A549 treated with dexamethasone at 1 μM for 4 hours (cell line): ENCODE results near the gene ISG15. TPM values are rescaled to one million over a fixed set of nuclear protein-coding genes. Genes with fewer than 3 reads are reported as not detected.

Experiments
- total RNA-seq: library from RNA; stranded (reverse); fragments of 200-300 nt; extraction: Qiagen RNA extraction; gene quantifications from 5 replicates; pipeline ENCODE4 v1.2.3, GENCODE V29; 2022

ISG15 gene
- 12.2 to 17.4 TPM (median 15.9 TPM) in 5 replicates for total RNA-seq

DNA sequence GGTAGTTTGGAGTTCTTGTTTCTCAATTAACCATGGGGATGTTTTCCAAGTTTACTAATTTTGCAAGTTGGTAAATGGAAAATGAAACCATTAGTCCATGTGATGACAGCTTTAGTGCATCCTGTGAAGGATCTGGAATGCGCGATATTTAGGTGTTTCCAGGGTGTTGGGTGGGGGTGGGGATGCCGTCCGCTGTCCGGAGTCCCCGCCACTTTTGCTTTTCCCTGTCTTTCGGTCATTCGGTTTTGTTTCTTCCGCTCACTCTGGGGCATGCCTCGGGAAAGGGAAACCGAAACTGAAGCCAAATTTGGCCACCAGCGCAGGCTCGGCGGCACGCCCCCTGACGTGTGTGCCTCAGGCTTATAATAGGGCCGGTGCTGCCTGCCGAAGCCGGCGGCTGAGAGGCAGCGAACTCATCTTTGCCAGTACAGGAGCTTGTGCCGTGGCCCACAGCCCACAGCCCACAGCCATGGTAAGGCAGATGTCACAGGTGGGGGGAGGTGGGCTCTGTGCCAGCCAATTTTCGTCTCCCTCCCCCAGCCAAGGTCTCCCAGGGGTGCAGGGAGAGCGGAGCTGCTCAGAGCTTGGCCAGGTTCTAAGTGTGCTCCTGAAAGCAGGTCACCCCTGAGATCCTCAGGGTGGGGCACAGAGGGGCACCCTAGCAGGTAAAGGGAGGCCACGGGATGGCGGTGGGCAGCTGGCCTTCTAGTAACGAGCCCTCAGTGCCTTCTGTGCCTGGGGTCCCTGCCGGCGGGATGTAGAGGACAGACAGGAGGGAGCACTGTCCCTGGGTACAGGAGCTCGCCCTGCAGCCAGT lies at the start of gene ISG15:
Gene ISG15 (plus strand): TSS at position 393 of the 817 bp plus-strand sequence. CDS start 77 bp downstream, at position 470.

DNA sequence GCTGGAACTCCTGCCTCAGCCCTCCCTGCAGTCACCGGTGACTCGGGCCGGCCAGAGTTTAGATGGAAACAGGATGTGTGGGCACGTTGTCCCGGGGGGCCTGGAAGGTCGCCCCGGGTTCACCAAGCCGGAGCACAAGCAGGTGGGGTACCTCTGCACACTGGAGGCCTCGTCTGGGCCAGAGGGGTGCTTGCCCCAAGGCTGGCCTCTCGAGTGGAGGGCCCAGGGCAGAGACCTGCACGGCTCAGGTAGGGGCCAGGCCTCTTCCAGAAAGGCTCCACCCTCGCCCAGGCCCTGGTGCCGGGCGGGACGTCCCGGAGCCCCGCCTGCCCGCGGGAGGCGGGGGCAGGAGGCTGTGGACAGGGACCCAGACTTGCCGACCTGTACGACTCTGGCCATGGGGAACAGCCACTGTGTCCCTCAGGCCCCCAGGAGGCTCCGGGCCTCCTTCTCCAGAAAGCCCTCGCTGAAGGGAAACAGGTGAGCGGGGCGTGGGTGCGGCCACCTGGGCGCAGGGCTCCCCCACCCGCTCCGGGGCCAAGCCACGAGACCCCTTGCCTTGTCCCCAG lies 47.1 kb upstream of the ISG15 start, which contains the start of gene PLEKHN1:
Gene PLEKHN1 (plus strand): TSS at position 348 of the 569 bp plus-strand sequence. CDS start 50 bp downstream, at position 398.

DNA sequence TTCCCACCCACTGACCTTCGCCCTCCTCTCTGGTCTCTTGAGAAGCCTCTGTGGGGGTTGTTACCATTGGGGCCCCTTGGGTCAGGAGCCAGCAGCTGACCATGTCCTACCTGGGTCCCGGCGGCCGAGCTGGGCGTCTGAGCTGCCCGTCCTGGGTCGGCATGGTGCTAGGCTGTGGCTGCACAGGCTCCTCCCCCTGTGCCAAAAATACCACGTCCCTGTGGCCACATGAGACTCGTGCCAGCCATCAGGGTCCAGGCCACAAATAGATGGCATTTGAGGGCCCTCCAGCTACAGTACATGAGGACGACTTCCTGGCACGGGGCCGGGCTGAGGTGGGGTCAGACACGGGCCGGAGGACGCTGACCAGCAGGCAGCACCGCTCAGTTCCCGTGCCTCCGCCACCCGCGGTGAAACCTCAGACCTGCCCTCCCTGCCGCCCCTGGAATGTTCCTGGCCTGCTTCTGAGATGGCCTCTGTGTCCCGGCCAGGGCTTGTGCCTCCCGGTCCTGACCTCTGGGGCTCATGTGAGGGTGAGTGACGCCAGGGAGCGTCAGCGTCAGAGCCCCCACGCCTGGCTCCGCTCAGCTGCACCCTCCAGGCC lies 31.2 kb upstream of the ISG15 start, which contains the start of gene PERM1:
Gene PERM1 (minus strand): TSS at position 139 of the 604 bp plus-strand sequence. CDS start 1,064 bp downstream, outside the sequence.

DNA sequence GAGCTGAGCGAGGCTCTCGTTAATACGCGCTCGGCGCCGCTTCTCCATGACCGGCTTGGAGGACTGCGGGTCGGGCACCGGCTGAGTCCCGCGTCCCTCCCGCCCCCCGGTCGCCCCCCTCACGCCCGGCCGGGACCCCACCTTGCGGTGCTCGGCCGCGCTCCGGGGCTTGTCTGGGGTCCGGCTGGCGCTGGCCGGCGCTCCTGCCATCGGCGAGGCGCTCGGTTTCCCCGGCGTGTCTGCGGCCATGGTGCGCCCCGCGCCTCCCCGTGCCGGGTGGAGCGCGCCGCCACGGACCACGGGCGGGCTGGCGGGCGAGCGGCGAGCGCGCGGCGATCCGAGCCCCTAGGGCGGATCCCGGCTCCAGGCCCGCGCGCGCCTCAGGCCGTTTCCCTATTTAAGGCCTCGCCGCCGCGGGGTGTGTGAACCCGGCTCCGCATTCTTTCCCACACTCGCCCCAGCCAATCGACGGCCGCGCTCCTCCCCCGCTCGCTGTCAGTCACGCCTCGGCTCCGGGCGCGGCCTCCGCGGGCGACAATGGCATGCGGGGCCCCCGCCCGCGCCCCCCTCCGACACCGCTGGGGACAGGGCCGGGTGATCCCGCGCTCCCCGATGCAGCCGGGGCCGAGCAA lies 13.5 kb upstream of the ISG15 start, which contains the start of gene HES4:
Gene HES4 (minus strand): TSS at position 373 of the 632 bp plus-strand sequence. CDS start 124 bp downstream, at position 249.

DNA sequence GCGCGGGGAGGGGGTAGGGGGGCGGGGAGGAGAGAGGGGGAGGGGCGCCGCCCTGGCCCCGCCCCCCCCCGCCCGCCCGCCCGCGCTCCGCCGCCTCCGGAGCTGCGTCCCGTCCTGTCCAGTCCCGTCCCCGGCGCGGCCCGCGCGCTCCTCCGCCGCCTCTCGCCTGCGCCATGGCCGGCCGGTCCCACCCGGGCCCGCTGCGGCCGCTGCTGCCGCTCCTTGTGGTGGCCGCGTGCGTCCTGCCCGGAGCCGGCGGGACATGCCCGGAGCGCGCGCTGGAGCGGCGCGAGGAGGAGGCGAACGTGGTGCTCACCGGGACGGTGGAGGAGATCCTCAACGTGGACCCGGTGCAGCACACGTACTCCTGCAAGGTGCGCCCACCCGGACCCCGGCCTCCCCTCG lies 6.7 kb downstream of the ISG15 start, which contains the start of gene AGRN:
Gene AGRN (plus strand): TSS at position 121 of the 405 bp plus-strand sequence. CDS start 53 bp downstream, at position 174.

Other genes starting within 250 kb of the ISG15 start
- 14.2 to 22.6 TPM (median 19.7 TPM) in 5 replicates for gene SAMD11, start 89.6 kb upstream of the ISG15 start, total RNA-seq
- gene NOC2L, start 54.2 kb upstream of the ISG15 start, total RNA-seq = 63.0 to 92.6 TPM (median 88.9 TPM) in 5 replicates
- gene KLHL17, start 52.9 kb upstream of the ISG15 start, total RNA-seq = 5.9 to 12.9 TPM (median 11.3 TPM) in 5 replicates
- gene PLEKHN1, start 47.0 kb upstream of the ISG15 start, total RNA-seq = 2.3 to 5.0 TPM (median 4.3 TPM) in 5 replicates
- 0.06 to 0.17 TPM (median 0.15 TPM) in 4 of 5 replicates, not detected in the other for gene PERM1, start 31.4 kb upstream of the ISG15 start, total RNA-seq
- 21.4 to 44.8 TPM (median 36.2 TPM) in 5 replicates for gene HES4, start 13.4 kb upstream of the ISG15 start, total RNA-seq
- gene AGRN, start 6.6 kb downstream of the ISG15 start, total RNA-seq = 56.7 to 117 TPM (median 107 TPM) in 5 replicates
- gene RNF223, start 60.8 kb downstream of the ISG15 start, total RNA-seq = 0.13 to 0.20 TPM (median 0.18 TPM) in 5 replicates
- gene C1orf159, start 102.6 kb downstream of the ISG15 start, total RNA-seq = 8.5 to 13.5 TPM (median 12.3 TPM) in 5 replicates
- 0.03 TPM in 1 of 5 replicates, not detected in the others for gene TTLL10, start 160.4 kb downstream of the ISG15 start, total RNA-seq
- gene TNFRSF18, start 193.1 kb downstream of the ISG15 start, total RNA-seq = 0.07 TPM in 1 of 5 replicates, not detected in the others
- gene TNFRSF4, start 200.7 kb downstream of the ISG15 start, total RNA-seq = 0.06 to 0.15 TPM (median 0.10 TPM) in 4 of 5 replicates, not detected in the other
- gene SDF4, start 218.5 kb downstream of the ISG15 start, total RNA-seq = 92.5 to 135 TPM (median 132 TPM) in 5 replicates
- 10.7 to 17.9 TPM (median 16.5 TPM) in 5 replicates for gene B3GALT6, start 218.7 kb downstream of the ISG15 start, total RNA-seq
- gene C1QTNF12, start 233.2 kb downstream of the ISG15 start, total RNA-seq = 0.70 to 2.4 TPM (median 1.5 TPM) in 5 replicates